ENCODE results near the gene VANGL2.

VANGL2 gene

DNA sequence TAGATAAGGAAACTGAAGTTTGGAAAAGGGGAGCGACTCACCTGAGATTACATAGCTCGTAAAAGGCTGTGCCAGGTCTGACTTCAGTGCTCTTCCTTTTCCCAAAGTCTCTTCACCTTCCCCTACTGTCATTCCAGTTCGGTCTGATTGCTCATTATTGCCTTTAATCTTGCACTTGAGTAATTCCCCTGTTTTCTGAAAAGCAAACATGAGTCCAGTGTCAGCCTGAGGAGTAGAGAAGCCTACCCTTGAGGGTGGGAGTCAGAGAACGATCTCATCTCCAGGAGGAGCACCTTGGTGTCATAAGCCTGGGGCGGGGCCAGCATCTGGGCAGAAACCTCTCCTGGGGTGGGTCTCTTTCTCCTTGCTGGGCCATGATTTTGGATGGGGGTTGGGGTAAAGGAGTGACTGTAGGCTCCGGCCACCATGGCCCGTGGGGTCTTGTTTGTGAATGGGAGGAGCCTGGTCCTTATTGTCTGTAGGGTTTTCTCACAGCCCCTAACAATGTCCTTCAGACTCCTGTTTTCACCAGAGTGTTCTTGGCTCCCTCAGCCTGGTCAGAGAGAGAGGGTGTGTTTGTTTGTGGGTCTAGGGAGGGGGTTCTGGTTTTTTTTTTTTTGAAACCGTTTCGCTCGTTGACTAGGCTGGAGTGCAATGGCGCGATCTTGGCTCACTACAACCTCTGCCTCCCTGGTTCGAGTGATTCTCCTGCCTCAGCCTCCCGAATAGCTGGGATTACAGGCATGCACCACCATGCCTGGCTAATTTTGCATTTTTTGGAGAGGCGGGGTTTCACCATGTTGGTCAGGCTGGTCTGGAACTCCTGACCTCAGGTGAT, 6.0 kb downstream of the VANGL2 start:
- no peak for DNase-seq

DNA sequence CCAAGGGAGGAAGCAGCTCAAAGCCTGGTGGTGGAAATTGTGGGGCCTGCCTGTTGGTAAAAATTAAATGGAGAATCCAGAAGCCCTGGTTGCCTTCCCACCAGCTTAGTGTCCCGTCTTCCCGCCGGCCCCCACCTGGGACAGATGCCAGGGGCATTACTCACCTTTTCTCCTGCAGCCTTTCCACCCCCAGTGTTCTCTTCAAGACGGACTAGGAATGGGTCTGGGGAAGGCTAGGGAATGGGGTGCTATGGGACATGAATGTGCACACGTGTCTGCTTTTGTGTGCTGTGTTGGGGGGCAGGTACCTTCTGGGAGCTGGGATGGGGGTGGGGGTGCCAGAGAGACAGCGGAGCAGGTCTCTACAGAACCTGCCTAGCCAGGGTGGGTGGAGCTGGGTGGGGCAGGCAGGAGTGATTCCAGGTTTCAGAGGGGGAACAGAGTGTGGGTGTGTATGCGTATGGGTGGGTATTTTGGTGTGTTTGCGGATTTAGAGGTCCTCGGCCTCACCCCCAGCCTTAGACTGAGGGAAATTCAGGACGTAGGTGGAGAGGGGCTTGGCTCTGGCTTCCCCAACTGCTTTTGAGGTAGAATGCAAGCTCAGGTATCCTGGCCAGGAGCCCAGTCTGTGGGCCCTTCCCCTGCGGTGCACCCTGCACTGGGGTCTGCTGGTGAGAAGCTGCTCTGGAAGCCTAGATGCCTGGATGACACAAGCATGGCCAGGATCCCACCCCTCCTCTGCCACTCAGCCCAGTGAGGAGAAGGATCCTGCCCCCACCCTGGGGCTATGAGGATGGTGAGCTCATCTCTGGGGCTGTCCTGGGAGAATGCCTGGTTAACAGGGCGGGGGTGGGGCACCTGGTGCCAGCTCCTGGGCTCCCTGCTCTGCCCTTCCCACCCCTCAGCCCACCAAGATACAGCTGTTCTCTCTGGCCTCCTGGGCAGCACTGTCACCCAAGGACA, 7.8 kb downstream of the VANGL2 start:
- DNase-seq, result no peak

DNA sequence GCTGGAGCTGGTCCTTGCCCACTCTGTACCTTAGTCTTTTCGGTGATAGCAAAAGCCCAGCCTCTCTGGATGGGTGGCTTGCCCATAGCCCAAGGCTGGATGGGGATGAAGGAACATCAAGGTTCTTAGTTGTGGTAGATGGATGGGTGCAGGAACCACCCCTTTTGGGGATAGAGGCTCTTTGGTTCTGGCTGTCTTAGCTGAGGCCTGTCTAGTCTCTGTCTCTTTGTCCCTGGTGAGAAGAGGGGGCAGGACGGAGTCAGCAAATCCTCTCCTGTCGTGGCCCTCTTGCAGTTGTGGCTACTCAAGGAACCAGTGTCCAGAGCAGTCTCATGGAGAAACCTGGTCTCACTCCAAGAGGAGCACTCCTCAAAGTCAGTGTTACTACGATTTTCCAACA, 8.5 kb downstream of the VANGL2 start:
- no peak for DNase-seq

DNA sequence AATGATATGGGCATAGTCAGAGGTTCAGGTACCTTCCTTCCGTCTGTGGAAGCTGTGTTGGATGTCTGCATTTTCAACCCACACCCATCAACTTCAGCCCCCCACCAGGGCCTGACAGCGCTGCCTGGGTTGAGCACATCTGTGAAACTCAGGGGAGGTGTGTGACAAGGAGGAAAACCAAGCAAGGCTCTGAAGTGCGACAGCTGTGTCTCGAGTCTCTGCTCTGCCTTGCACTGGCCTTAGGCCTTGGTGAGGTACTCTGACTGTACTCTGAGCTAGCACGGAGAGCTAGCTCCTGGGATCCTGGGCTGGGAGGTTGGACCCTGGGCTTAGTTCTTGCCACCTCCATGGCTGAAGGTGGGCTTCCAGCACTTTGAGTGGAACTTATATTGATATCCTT, 9.1 kb downstream of the VANGL2 start:
- DNase-seq, result no peak

DNA sequence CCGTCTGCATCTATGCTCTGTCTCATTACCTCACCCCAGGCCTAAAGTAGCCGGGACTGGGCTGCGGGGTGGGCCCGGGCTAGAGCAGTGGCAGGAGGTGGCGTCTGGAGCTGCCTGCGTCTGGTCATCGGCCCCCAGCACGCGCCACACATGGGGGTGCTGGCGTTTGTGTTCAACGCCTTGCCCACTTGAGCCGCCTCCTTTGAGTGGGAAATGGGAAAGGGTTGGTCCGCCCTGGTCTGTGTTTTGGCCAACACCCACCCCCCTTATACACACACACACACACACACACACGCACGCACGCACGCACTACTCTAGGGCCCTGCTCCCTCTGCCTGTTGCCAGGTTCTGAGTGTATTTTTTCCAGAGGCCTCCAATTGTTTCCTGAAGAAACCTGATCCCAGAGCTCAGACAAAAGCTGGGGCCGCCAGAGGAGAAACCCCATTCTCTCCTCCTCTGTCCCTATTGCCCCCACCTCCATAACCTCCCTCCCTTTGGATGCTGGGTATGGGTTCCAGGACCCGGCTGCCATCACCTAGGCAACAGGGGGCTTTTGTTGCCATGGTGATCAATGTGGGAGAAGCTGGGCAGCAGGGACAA, 10.1 kb downstream of the VANGL2 start:
- peak; percentile 22 to 38 for DNase-seq

- DNase-seq, result no peak
Measured at GRCh38 chr1:160411271-160412027, 11.1 kb downstream of the VANGL2 start.

GRCh38 chr1:160412028-160412362, 11.6 kb downstream of the VANGL2 start:
- no peak for DNase-seq

DNA sequence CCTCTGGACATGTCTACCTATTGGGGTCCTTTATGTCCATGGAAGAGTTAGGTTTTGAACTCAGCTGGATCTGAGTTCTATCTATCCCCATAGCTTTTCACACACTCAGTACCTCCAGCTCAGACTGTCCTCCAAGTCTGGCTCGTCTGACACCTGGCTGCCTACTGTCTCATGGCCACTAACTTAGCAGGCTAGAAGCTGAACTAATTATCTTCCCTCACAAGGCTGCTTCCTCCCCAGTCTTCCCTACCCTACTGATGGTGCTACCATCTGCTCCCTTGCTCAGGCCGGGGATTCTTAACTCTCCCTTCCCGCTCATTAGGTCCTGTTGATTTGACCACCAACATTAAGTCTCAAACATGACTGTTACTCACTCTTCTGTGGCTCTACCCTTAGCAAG, 13.4 kb downstream of the VANGL2 start:
- no peak for DNase-seq

- DNase-seq, result no peak
Measured at GRCh38 chr1:160414881-160415280, 14.5 kb downstream of the VANGL2 start.

DNA sequence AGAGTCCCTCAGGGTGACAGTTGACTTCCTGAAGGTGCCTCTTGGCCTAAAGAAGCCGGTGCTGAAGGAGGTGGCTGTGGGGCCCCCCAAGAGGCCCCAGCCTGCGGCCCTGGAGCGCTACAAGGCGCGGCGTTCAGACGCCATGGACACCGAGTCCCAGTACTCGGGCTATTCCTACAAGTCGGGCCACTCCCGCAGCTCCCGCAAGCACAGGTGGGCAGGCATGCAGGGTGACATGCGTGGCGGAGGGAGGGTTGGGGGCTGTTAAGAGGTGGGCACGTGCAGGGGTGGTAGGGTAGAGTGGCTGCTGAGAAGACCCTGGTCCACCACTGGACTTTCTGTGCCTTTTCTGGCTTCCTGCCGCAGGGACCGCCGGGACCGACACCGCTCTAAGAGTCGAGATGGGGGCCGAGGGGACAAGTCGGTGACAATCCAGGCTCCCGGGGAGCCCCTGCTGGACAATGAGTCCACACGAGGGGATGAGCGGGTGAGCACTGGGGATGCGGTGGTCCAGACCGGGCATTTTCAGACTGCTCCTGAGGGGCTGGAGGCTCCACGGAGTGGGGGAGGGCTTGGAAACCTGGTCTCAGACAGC, 15.4 kb downstream of the VANGL2 start:
- DNase-seq, result no peak

- no peak for DNase-seq
Measured at GRCh38 chr1:160416369-160416768, 16.0 kb downstream of the VANGL2 start.

DNA sequence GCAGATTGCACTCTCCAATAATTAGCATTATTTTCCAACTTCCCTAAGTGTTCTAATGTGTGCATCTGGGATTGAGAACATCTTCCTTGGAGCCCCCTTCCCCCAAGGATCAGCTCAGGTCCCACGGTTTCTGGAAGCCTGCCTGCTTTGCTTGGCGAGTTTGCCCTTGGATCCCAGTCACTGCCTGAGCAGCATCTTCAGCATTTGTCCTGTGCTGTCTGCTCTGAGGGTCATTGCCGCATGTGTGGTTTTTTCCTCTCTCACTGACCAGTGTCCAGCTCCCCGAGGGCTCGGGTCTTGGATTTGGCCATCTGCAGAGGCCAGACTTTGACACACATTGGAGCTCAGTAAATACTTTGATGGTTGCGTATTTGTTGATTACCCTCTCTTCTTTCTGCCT, 18.1 kb downstream of the VANGL2 start:
- no peak for DNase-seq

GRCh38 chr1:160419150-160419837, 18.9 kb downstream of the VANGL2 start:
- no peak for DNase-seq

- no peak for DNase-seq
Measured at GRCh38 chr1:160419838-160420169, 19.4 kb downstream of the VANGL2 start.

- no peak for DNase-seq
Measured at GRCh38 chr1:160420881-160421842, 20.8 kb downstream of the VANGL2 start.

DNA sequence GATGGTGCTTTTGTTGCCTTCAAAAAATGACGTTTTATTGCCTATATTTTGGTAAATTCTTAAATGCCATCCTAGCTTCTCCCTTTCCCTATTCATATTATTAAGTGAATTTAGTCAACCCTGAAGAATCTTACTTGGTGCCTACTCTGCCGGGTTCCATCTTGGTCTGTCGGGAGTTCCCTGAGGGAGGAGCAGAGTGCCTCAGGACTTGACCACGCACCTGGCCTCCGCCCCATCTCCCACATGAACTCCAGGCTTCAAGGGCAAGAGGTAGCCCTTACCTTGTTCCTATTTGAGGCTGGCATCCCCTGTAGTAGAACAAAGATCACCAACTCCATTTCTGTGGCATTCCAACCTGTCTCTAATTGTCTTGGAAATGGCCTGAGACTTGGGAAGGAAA, 21.5 kb downstream of the VANGL2 start:
- DNase-seq, result no peak

GRCh38 chr1:160423966-160424365, 23.6 kb downstream of the VANGL2 start:
- DNase-seq, result no peak

- DNase-seq, result no peak
Measured at GRCh38 chr1:160425847-160426246, 25.5 kb downstream of the VANGL2 start.

DNA sequence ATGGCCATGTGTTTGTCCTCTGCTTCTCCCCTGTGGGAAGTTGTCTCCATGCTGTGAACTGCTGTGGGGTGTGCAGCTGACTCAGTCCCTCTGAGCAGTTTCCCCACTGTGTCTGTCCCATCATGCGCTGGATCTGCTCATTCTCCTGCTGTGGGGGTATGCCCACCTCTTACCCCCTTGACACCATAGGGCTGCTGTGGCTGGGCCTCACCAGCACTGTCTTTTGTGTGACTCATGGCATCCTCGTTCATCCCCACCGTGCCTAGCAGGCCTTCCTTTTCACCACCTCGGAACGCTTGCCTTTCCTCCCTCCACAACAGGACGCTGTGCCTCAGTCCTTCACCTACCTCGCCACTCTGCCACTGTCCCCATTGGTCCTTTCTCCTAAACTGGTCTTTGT, 27.3 kb downstream of the VANGL2 start:
- no peak for DNase-seq

DNA sequence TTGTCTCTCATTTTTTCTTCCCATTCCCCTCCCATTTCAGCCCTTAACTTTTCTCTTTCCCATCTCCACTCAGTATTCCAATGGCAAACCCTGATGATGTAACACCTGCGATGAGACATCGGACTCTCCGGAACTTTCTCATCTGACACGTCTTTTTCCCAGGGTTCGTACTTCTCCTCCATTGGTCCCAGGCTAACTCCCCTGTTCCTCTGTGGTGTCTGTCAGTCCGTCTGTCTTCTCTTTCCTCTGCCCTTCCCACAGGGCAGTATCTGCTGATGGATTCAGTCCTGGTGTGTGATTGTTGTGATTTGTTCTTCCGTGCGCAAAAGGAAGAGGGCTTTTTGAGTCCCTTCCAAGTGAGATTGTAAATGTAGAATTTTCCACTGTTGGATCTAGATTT, 27.7 kb downstream of the VANGL2 start:
- DNase-seq, result no peak

DNA sequence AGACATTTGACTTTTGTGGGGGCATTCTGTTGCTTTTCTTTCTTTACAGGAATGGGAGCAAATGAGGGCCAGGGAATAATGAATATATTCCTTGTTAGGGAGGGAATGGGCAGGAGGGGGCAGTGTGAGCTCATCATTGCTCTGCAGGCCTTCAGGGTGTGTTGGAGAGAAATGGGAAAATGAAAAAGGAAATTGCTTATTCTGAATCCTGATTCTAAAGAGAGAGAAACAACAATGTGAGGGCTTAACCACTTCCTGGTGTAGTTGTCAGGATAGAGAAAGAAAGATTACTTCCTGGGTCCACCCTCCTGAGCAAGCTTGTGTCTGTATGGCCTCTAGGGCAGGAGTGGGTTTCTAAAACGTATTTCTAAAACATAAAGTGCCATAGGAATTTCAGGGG, 28.3 kb downstream of the VANGL2 start:
- DNase-seq, result no peak

All from NCI-H1930 (cell line).